ENCODE measurements around the gene NPAS3.

- no peak for TF ChIP-seq CTCF (IDR thresholded peaks at IDR 0.05)
- TF ChIP-seq EZH2 (IDR thresholded peaks at IDR 0.05) = no peak
- TF ChIP-seq EZH2phosphoT487 (IDR thresholded peaks at IDR 0.05) = no peak
Observed at GRCh38 chr14:33711194-33711593, 772.5 kb downstream of the NPAS3 start.
